HEK293 (cell line): ENCODE data around the gene EEF2K.

ENCODE experiments used
- KLF10 ChIP-seq: fragments of 450-650 bp; IDR thresholded peaks from 2 replicates; pipeline ENCODE4 v1.5.1; 2018; ENCODE audit warnings: missing biosample characterization, mild to moderate bottlenecking, missing genetic modification characterization
- RBAK ChIP-seq: fragments of 450-650 bp; formaldehyde crosslinking; IDR thresholded peaks from 2 replicates; pipeline ENCODE4 v1.5.1; 2016; ENCODE audit warnings: missing biosample characterization, missing genetic modification characterization
- ZBTB21 ChIP-seq: fragments of 450-650 bp; formaldehyde crosslinking; IDR thresholded peaks from 2 replicates; pipeline ENCODE4 v1.5.1; 2017; ENCODE audit warnings: missing biosample characterization, missing genetic modification characterization
- ZFP37 ChIP-seq: fragments of 450-650 bp; formaldehyde crosslinking; IDR thresholded peaks from 2 replicates; pipeline ENCODE4 v1.5.1; 2016; ENCODE audit warnings: missing biosample characterization, missing genetic modification characterization
- ZNF121 ChIP-seq: fragments of 450-650 bp; formaldehyde crosslinking; IDR thresholded peaks from 2 replicates; pipeline ENCODE4 v1.5.1; 2016; ENCODE audit warnings: missing biosample characterization, missing genetic modification characterization
- ZNF274 ChIP-seq, 2 experiments: fragments of 200-500 bp in 1 of 2; fragments of 450-650 bp in 1 of 2; sonication (Bioruptor generic) in 1 of 2; formaldehyde crosslinking in 1 of 2; IDR thresholded peaks; 2 replicates each; pipeline versions ENCODE4 v1.5.1 to v1.6.1; 2014 to 2016; ENCODE audit warnings: borderline replicate concordance in 1 of 2, inconsistent platforms in 1 of 2, low read length in 1 of 2, missing biosample characterization in 1 of 2, missing genetic modification characterization in 1 of 2
- ZNF843 ChIP-seq: fragments of 450-650 bp; formaldehyde crosslinking; IDR thresholded peaks from 2 replicates; pipeline ENCODE4 v1.5.1; 2016; ENCODE audit warnings: missing biosample characterization, missing genetic modification characterization
- TF ChIP-seq, protein P1 (sequence below): fragments of 450-650 bp; formaldehyde crosslinking; IDR thresholded peaks from 2 replicates; pipeline ENCODE4 v1.5.0; 2017; ENCODE audit warnings: missing biosample characterization, missing genetic modification characterization, borderline replicate concordance
- TF ChIP-seq, protein P2 (sequence below): fragments of 450-650 bp; formaldehyde crosslinking; IDR thresholded peaks from 2 replicates; pipeline ENCODE4 v1.5.1; 2016; ENCODE audit warnings: missing biosample characterization, missing genetic modification characterization
- TF ChIP-seq, protein P3 (sequence below): fragments of 450-650 bp; formaldehyde crosslinking; IDR thresholded peaks from 2 replicates; pipeline ENCODE4 v1.5.1; 2016; ENCODE audit warnings: missing biosample characterization, missing genetic modification characterization
- TF ChIP-seq, protein P4 (sequence below): fragments of 450-650 bp; formaldehyde crosslinking; IDR thresholded peaks from 2 replicates; pipeline ENCODE4 v1.5.1; 2017; ENCODE audit warnings: missing biosample characterization, missing genetic modification characterization

DNA sequence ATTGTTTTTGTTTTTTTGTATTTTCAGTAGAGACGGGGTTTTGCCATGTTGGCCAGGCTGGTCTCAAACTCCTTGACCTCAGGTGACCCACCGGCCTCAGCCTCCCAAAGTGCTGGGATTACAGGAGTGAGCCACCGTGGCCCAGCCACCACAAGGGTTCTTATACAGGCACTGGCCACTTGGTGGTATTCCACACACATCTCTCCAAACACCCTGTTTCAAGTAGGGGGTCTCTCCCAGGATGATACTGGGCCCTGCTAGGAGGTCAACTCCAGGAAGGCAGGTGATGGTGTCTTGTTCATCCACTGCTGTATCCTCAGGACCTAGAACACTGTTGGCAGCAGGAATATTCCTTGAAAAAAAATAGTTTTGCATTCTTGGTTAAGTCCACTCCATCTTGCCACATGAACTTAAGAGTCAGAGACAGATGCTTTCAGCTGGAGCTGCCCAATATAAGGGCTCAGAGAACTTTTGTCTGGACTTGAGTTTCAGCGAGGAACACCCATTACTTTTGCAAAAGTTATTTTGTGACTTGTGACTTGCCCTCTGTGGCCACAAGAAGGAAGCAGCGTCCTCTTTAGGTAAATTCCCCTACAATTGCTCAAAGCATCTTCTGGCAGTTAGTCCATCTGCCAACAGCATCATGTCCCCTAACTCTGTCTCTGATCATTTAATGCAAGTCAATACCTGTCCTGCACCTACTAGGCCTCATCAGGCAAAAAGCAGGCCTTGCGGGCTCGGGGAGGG is 7.4 kb upstream of the EEF2K start:
- no peak for TF ChIP-seq ZFP37
- TF ChIP-seq, protein P1, sequence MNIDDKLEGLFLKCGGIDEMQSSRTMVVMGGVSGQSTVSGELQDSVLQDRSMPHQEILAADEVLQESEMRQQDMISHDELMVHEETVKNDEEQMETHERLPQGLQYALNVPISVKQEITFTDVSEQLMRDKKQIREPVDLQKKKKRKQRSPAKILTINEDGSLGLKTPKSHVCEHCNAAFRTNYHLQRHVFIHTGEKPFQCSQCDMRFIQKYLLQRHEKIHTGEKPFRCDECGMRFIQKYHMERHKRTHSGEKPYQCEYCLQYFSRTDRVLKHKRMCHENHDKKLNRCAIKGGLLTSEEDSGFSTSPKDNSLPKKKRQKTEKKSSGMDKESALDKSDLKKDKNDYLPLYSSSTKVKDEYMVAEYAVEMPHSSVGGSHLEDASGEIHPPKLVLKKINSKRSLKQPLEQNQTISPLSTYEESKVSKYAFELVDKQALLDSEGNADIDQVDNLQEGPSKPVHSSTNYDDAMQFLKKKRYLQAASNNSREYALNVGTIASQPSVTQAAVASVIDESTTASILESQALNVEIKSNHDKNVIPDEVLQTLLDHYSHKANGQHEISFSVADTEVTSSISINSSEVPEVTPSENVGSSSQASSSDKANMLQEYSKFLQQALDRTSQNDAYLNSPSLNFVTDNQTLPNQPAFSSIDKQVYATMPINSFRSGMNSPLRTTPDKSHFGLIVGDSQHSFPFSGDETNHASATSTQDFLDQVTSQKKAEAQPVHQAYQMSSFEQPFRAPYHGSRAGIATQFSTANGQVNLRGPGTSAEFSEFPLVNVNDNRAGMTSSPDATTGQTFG: no peak
- TF ChIP-seq ZNF121 (tag by site-specific recombination): no peak
- TF ChIP-seq, protein P2, sequence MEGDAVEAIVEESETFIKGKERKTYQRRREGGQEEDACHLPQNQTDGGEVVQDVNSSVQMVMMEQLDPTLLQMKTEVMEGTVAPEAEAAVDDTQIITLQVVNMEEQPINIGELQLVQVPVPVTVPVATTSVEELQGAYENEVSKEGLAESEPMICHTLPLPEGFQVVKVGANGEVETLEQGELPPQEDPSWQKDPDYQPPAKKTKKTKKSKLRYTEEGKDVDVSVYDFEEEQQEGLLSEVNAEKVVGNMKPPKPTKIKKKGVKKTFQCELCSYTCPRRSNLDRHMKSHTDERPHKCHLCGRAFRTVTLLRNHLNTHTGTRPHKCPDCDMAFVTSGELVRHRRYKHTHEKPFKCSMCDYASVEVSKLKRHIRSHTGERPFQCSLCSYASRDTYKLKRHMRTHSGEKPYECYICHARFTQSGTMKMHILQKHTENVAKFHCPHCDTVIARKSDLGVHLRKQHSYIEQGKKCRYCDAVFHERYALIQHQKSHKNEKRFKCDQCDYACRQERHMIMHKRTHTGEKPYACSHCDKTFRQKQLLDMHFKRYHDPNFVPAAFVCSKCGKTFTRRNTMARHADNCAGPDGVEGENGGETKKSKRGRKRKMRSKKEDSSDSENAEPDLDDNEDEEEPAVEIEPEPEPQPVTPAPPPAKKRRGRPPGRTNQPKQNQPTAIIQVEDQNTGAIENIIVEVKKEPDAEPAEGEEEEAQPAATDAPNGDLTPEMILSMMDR (tag by site-specific recombination): 0 out of 2 replicates have a peak, but pooled peaks have one; percentile 29
- TF ChIP-seq ZNF843 (tag by site-specific recombination): no peak
- no peak for TF ChIP-seq ZBTB21 (tag by site-specific recombination)
- TF ChIP-seq, protein P3, sequence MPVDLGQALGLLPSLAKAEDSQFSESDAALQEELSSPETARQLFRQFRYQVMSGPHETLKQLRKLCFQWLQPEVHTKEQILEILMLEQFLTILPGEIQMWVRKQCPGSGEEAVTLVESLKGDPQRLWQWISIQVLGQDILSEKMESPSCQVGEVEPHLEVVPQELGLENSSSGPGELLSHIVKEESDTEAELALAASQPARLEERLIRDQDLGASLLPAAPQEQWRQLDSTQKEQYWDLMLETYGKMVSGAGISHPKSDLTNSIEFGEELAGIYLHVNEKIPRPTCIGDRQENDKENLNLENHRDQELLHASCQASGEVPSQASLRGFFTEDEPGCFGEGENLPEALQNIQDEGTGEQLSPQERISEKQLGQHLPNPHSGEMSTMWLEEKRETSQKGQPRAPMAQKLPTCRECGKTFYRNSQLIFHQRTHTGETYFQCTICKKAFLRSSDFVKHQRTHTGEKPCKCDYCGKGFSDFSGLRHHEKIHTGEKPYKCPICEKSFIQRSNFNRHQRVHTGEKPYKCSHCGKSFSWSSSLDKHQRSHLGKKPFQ (tag by site-specific recombination): no peak
- TF ChIP-seq ZNF274 (IDR thresholded peaks at IDR 0.05; ENCODE audit: low read length): no peak
- TF ChIP-seq ZNF274 (tag by site-specific recombination; IDR thresholded peaks at IDR 0.05; ENCODE audit: borderline replicate concordance): no peak
- TF ChIP-seq, protein P4, sequence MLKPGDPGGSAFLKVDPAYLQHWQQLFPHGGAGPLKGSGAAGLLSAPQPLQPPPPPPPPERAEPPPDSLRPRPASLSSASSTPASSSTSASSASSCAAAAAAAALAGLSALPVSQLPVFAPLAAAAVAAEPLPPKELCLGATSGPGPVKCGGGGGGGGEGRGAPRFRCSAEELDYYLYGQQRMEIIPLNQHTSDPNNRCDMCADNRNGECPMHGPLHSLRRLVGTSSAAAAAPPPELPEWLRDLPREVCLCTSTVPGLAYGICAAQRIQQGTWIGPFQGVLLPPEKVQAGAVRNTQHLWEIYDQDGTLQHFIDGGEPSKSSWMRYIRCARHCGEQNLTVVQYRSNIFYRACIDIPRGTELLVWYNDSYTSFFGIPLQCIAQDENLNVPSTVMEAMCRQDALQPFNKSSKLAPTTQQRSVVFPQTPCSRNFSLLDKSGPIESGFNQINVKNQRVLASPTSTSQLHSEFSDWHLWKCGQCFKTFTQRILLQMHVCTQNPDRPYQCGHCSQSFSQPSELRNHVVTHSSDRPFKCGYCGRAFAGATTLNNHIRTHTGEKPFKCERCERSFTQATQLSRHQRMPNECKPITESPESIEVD (tag by site-specific recombination): no peak
- no peak for TF ChIP-seq KLF10 (tag by site-specific recombination)
- TF ChIP-seq RBAK (tag by site-specific recombination): no peak
